IMR-90 (cell line): ENCODE measurements around the gene CCN6.

Source experiments
- CEBPB ChIP-seq: IDR thresholded peaks from 2 replicates; pipeline ENCODE4 v1.6.1; 2012; ENCODE audit warnings: low read depth, low read length, improper control_type of control experiment
- CTCF ChIP-seq: conservative IDR thresholded peaks from 2 replicates; pipeline ENCODE4 v1.5.1; 2012; ENCODE audit warnings: mild to moderate bottlenecking, low read depth, low read length, improper control_type of control experiment
- MAZ ChIP-seq: IDR thresholded peaks from 2 replicates; pipeline ENCODE4 v1.6.1; 2012; ENCODE audit warnings: low read depth, mild to moderate bottlenecking, low read length, improper control_type of control experiment, moderate library complexity, borderline replicate concordance
- MXI1 ChIP-seq: IDR thresholded peaks from 2 replicates; pipeline ENCODE4 v1.6.1; 2012; ENCODE audit warnings: low read depth, mild to moderate bottlenecking, low read length, moderate library complexity, borderline replicate concordance
- POLR2A ChIP-seq: IDR thresholded peaks from 2 replicates; pipeline ENCODE4 v1.6.1; 2012; ENCODE audit warnings: mild to moderate bottlenecking, low read depth, low read length
- RAD21 ChIP-seq: IDR thresholded peaks from 2 replicates; pipeline ENCODE4 v1.6.1; 2012; ENCODE audit warnings: low read length, improper control_type of control experiment
- RFX5 ChIP-seq: IDR thresholded peaks from 2 replicates; pipeline ENCODE4 v1.8.0; 2012; ENCODE audit warnings: low read depth, mild to moderate bottlenecking, low read length, moderate library complexity
- SMC3 ChIP-seq: fragments of 150-350 bp; IDR thresholded peaks from 2 replicates; pipeline ENCODE4 v1.6.1; 2016; ENCODE audit warnings: low read depth, mild to moderate bottlenecking, antibody characterized with exemption, low read length, moderate library complexity
- USF2 ChIP-seq: fragments of 150-350 bp; IDR thresholded peaks from 2 replicates; pipeline ENCODE4 v1.6.1; 2017; ENCODE audit warnings: mild to moderate bottlenecking, antibody characterized with exemption, low read length, low read depth

GRCh38 chr6:112044196-112044595 lies 9.7 kb upstream of the CCN6 start:
- TF ChIP-seq POLR2A (no peak), CTCF (no peak), CEBPB (no peak), RFX5 (no peak), SMC3 (no peak), MXI1 (no peak), MAZ (no peak), RAD21 (no peak), USF2 (no peak)
